Kidney glomerular epithelial cell (primary cell): ENCODE measurements around the gene RAMP3.

ENCODE experiments used
- DNase-seq: peaks from one replicate; lab custom pipeline; 2025; lab: John Stamatoyannopoulos, UW

RAMP3 gene

GRCh38 chr7:45180084-45180986, 22.7 kb downstream of the RAMP3 start:
- no peak for DNase-seq

DNA sequence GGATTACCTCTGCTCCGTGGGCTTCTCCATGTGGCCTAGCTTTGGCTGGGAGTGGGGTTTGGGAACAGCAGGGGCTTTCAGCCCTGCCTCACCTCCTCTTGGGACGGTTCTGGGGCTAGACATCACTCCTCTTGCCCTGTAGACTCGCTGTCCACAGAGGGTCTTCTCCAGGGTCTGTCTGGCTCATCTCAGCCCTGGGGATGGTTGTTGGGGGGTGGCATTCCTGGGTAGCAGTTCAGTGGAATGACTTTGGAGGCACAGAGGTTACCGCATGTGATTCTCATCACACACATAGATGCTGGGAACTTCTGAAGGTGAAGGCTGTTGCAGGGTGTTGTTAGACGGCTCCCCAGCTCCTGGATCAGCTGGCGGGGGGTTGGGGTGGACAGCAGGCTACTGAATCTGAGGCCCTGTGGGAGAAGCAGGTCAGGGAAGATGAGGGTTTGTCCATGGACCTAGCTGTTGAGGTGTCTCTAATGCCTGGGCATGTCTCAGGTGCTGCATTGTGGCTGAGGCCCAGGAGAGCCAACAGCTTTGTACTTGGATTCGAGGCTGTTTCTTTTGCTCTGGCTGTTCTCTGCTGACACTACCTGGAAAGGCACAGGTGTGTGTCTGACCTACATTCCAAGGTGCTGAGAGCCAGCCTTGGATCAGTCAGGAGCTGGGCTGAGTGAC, 23.8 kb downstream of the RAMP3 start:
- no peak for DNase-seq

DNA sequence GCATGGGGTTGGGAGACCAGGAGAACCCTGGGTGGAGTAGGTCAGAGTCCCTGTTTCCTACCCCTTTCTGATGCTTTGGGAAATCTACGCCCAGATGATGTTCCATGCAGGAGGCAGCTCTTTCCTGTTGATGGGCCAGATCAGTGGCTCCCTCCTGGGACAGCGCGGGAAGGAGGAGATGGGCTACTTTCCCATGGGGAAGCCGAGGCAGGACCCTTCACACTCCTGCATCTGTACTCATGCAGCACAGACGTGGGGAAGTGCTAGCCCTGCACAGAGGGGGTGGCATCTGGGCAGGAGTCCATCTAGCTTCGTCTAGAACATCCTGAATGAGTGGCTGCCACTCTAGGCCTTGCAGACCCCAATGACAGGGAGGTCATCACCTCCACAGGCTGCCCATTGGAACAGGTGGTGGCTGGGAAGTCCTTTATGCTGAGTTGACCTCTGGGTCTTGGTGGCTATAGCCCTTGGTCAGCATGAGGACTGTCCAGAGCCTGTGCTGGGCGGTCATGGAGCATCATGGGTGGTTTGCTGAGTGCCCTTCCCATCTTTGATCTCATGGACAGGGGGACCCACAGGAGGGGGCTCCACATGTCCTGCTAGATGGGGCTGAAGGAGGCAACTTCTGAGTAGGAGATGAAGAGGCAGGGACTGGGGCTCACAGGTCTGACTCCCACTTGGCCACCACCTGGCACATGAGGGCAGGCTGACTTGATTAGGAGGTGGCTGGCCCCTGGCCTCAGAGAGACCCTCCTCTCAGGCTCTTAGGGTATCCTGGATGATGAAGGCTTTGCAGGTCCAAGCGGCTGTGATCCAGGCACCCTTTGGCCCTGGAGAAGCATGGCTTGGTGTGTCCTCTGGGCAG, 24.6 kb downstream of the RAMP3 start:
- no peak for DNase-seq

- DNase-seq: no peak
Measured at GRCh38 chr7:45182856-45183710, 25.5 kb downstream of the RAMP3 start.

DNA sequence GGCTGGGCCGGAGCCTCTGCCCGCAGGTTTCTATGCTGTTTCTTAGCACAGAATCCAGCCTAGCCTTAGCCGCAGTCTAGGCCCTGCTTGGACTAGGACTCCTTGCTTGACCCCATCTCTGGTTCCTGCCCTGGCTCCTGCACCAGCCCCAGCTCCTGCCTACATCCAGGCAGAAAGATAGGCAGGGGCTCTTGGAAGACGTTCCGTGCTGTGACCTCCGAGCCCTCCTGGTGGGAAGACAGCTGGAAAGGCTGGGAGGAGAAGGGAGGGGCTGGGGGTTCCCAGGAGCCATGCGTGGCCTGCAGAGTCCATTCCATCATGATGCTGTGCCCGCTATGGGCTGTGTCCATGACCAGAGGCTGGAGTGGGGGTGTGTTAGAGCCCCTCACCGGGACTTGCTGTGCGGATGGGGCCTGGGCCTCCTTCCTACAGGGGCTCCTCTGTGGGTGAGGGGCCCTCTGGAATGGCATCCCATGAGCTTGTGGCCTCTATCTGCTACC, 26.2 kb downstream of the RAMP3 start:
- DNase-seq: no peak

GRCh38 chr7:45184326-45185027, 26.9 kb downstream of the RAMP3 start:
- DNase-seq: no peak

DNA sequence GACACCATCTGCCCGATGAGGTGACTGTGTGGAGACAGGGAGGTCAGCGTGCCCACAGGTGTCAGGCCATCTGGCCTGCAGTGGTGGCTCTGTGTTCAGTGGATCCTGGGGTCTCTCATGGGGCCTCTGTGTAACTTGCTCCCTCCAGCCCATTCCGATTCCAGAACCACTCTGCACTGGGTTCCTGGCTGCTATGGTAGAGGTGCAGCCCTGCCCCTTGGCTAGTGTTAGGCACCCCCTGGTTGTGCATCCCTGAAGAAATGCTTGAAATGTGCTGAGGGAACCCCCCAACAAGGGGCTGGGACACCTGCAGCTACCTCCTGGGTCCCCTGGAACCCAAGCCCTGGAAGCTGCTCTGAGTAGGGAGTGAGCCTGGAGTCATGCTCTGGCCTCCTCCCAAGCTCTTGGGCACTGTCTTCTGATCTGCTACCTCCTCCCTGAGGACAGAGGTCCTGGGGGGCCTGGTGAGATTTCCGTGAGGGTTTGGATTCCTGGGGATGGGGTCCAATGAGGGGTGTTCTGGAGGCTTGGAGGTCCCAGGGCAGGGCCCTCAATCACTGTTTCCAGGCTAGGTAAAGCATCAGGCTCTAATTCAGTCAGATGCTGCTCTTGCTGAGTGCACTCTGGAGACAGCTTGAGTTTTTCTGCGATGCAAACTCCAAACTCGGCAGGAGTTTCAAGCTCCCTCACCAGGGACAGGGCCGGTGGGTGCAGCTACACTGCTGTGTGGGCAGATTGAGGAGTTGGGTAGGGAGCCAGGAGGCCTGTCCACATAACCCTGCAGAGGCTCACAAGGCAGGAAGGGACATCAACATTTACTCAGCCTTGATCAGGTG, 27.7 kb downstream of the RAMP3 start:
- DNase-seq: no peak

DNA sequence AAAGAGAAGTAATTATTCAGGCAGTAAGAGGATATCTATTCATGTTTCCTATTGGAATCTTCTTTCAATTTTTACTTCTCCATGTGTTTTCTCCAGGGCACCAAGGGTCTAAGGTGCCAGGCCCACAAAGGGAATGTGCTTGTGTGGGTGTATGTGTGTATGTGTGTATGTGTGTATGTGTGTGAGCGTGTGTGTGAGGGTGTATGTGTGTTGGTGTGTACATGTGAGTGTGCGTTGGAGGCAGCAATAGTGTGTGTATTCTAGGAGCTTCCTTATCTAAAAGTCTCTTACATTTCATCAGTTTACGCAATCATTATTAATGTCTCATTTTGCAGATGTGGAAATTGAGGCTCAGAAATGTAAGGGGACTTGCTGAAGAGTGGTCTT, 28.3 kb downstream of the RAMP3 start:
- DNase-seq: no peak

DNA sequence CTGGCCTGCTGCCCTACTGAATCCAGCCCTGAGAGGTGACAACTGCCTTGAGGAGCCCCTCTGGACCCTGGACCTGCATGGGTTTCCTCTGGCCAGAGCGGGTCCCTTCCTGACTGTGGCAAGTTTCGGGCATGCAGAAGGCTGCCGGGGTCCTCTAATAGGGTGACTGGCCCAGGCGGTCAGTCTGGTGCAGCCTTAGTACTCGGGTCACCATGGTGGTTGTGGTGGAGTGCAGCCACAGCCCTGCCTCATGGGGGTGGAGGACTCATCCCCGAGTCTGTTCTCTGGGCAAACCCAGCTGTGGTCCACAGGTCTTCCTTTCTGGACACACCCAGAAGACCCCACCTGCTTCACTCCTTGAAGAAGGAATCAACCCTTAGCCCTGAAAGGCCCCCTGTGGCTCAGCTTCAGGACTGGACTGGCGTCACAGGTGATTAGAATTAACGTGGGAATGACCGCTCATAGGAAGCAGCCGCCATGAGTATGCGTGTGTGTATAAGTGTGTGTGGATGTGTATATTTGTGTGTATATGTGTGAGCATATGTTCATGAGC, 28.7 kb downstream of the RAMP3 start:
- DNase-seq: no peak

GRCh38 chr7:45187089-45187945, 29.7 kb downstream of the RAMP3 start:
- no peak for DNase-seq

- no peak for DNase-seq
Measured at GRCh38 chr7:45187946-45188411, 30.4 kb downstream of the RAMP3 start.

GRCh38 chr7:45188736-45189135, 31.1 kb downstream of the RAMP3 start:
- DNase-seq: no peak

DNA sequence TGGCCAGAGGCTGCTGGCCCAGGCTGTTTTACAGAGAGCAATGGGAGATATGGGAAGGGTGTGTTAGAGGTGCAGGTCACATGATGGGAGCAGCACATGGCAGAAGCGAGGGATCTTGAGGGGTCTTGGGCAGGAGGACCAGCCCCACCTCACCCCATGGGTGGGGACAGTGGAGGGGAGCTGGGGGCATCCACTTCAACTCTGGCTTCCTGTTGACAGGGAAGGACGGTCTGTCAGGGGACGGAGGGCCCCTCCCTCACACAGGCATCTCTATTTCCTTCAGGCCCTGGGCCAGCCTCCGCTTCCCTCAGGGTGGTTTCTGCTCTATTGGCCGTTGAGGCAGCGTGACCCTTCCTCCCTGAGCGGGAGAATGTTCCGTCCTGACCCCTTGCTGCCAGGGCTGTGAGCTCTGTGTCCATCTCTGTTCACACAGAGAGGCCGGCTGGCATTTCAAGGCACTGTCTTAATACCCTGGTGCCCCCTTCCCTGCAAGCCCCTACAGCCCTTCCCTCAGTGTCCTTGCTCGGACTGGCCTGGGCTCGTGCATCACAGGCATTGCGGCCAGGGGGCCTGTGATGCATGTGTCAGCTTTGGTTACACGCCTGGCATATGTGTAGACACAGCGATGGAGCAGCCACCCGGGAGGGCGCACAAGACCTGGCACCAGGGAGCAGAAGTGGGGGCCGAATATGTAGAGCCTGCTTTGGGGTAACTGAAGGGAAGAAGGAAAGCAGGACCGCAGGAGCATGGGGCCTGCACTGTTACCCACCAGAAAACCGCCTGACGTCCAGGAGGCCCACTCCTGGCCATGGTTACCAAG, 31.8 kb downstream of the RAMP3 start:
- DNase-seq: no peak

GRCh38 chr7:45190406-45191165, 33.0 kb downstream of the RAMP3 start:
- DNase-seq: no peak

DNA sequence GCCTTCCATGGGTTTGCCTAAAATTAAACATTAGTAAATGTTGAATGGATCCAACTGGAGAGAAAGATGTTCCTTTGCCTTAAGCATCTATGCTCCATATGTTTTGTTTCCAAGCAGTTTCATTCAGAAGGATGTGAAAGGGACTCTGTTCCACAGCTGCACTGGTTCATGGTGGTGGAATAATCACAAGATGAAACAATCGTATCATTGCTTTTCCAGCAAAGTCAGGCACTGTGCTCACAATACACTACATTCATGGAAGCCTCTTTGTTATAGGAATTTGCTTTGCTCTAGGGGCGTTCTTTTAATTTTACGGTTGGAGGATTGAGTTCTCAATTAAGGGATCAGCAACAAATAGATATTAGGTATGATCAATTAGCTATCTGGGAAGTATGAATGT, 33.8 kb downstream of the RAMP3 start:
- no peak for DNase-seq

DNA sequence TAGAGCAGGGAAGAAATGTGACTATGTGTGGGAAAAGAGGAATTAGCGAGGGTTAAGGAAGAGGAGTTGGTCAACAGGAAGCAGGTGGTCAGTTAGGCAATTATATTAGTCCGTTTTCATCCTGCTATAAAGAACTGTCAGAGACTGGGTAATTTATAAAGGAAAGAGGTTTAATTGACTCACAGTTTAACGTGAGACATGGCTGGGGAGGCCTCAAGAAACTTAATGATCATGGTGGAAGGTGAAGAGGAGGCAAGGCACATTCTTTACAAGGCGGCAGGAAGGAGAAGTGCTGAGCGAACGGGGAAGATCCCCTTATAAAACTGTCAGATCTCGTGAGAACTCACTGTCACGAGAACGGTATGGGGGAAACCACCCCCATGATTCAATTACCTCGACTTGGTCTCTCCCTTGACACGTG, 35.0 kb downstream of the RAMP3 start:
- DNase-seq: no peak

DNA sequence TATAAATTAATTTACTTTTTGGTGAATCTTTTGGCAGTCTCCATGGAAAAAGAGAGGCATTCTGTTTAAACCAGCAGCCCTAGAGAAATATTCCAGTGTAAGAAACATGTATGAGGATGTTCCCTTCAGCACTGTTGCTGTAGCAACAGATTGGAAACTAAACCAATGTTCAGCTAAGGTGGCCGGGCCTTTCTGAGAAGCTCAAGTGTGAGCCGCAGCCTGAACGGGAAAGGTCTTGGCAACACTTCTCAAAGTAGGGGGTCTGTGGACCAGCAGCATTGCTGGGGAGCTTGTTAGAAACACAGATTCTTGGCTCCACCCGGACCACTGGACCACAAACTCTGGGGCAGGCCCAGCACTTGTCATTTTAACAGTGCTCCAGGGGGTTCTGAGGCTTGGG, 36.2 kb downstream of the RAMP3 start:
- no peak for DNase-seq
